PC-9 (cell line): ENCODE results near the gene YWHAB.

Experiments used
- EZH2 ChIP-seq: fragments of 200-600 bp; sonication (generic); IDR thresholded peaks from 2 replicates; pipeline ENCODE4 v1.8.0; 2017; ENCODE audit warnings: antibody characterized with exemption, low read depth
- TF ChIP-seq, protein P1 (sequence below): fragments of 200-600 bp; sonication (generic); conservative IDR thresholded peaks from 2 replicates; pipeline ENCODE4 v1.6.1; 2017; ENCODE audit warnings: mixed run types, antibody characterized with exemption, mild to moderate bottlenecking, moderate library complexity

DNA sequence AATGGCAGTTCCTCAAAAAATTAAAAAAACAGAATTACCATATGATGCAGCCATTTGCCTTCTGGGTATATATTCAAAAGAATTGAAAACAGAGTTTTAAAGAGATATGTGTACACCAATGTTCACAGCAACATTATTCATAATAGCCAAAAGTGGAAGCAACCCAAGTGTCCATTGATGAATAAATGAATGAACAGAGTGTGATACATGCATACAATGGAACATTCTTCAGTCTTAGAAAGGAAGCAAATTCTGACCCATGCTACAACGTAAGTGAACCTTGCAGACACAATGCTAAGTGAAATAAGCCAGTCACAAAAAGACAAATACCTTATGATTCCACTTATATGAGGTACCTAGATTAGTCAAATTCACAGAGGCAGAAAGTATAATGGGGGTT lies 34.7 kb upstream of the YWHAB start:
- TF ChIP-seq, protein P1, sequence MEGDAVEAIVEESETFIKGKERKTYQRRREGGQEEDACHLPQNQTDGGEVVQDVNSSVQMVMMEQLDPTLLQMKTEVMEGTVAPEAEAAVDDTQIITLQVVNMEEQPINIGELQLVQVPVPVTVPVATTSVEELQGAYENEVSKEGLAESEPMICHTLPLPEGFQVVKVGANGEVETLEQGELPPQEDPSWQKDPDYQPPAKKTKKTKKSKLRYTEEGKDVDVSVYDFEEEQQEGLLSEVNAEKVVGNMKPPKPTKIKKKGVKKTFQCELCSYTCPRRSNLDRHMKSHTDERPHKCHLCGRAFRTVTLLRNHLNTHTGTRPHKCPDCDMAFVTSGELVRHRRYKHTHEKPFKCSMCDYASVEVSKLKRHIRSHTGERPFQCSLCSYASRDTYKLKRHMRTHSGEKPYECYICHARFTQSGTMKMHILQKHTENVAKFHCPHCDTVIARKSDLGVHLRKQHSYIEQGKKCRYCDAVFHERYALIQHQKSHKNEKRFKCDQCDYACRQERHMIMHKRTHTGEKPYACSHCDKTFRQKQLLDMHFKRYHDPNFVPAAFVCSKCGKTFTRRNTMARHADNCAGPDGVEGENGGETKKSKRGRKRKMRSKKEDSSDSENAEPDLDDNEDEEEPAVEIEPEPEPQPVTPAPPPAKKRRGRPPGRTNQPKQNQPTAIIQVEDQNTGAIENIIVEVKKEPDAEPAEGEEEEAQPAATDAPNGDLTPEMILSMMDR: no peak
- no peak for TF ChIP-seq EZH2
